H1 (cell line): ENCODE data around the gene CCBE1.

Experiments used
- ATF2 ChIP-seq: IDR thresholded peaks from 2 replicates; pipeline ENCODE4 v1.6.1; 2012; ENCODE audit warnings: low read length, inconsistent platforms
- ATF3 ChIP-seq: IDR thresholded peaks from 2 replicates; pipeline ENCODE4 v1.6.1; 2011; ENCODE audit warnings: low read depth, mild to moderate bottlenecking, low read length; ENCODE audit not compliant: insufficient read depth
- BACH1 ChIP-seq: IDR thresholded peaks from 2 replicates; pipeline ENCODE4 v1.6.1; 2012; ENCODE audit warnings: low read length, improper control_type of control experiment
- CHD1 ChIP-seq: IDR thresholded peaks from 2 replicates; pipeline ENCODE4 v1.6.1; 2012; ENCODE audit warnings: low read depth, low read length, improper control_type of control experiment
- CTCF ChIP-seq, 3 experiments: IDR thresholded peaks; 1 replicate in 2 of 3; 2 replicates in 1 of 3; pipeline versions ENCODE4 v1.5.1 to v1.6.1; 2011; ENCODE audit warnings: low read length in 3 of 3, mild to moderate bottlenecking in 3 of 3, inconsistent platforms in 2 of 3, low read depth in 1 of 3, moderate library complexity in 1 of 3; ENCODE audit not compliant: insufficient read depth in 1 of 3; ENCODE audit errors: control extremely low read depth in 1 of 3
- EP300 ChIP-seq, 2 experiments: IDR thresholded peaks; 1 replicate in 1 of 2; 2 replicates in 1 of 2; pipeline ENCODE4 v1.6.1; 2011 to 2012; ENCODE audit warnings: low read depth in 2 of 2, low read length in 2 of 2, mild to moderate bottlenecking in 2 of 2, borderline replicate concordance in 1 of 2, inconsistent platforms in 1 of 2, moderate library complexity in 1 of 2
- EZH2 ChIP-seq: fragments of 200-600 bp; sonication (generic); IDR thresholded peaks from 2 replicates; pipeline ENCODE4 v1.7.1; 2012; ENCODE audit warnings: low read depth, mild to moderate bottlenecking, moderate library complexity, low read length, inconsistent platforms; ENCODE audit not compliant: severe bottlenecking
- GABPA ChIP-seq: IDR thresholded peaks from 2 replicates; pipeline ENCODE4 v1.6.1; 2011; ENCODE audit warnings: mild to moderate bottlenecking, low read length, moderate library complexity, borderline replicate concordance; ENCODE audit not compliant: insufficient read depth
- POLR2A ChIP-seq, 2 experiments: IDR thresholded peaks; 1 replicate in 1 of 2; 2 replicates in 1 of 2; pipeline ENCODE4 v1.6.1; 2011; ENCODE audit warnings: low read depth in 2 of 2, low read length in 2 of 2, mild to moderate bottlenecking in 2 of 2; ENCODE audit errors: control extremely low read depth in 1 of 2
- RAD21 ChIP-seq, 2 experiments: IDR thresholded peaks in 1 of 2; conservative IDR thresholded peaks in 1 of 2; 2 replicates each; pipeline ENCODE4 v1.6.1; 2011; ENCODE audit warnings: low read depth in 2 of 2, low read length in 2 of 2, improper control_type of control experiment in 1 of 2, inconsistent platforms in 1 of 2, mild to moderate bottlenecking in 1 of 2, moderate library complexity in 1 of 2
- SIN3A ChIP-seq, 2 experiments: IDR thresholded peaks in 1 of 2; conservative IDR thresholded peaks in 1 of 2; 2 replicates each; pipeline ENCODE4 v1.6.1; 2011 to 2012; ENCODE audit warnings: low read length in 2 of 2, improper control_type of control experiment in 1 of 2, low read depth in 1 of 2, mild to moderate bottlenecking in 1 of 2
- SP1 ChIP-seq: IDR thresholded peaks from 2 replicates; pipeline ENCODE4 v1.6.1; 2011; ENCODE audit warnings: low read depth, low read length
- SUZ12 ChIP-seq: fragments of 200-600 bp; sonication (generic); IDR thresholded peaks from 2 replicates; pipeline ENCODE4 v1.6.1; 2012; ENCODE audit warnings: mild to moderate bottlenecking, inconsistent platforms, low read length, moderate library complexity, mixed read lengths

- TF ChIP-seq POLR2A (IDR thresholded peaks at IDR 0.05; ENCODE audit: control extremely low read depth in 1 of 2, low read depth in 2 of 2, low read length in 2 of 2), result no peak
- no peak for TF ChIP-seq CTCF (IDR thresholded peaks at IDR 0.05; ENCODE audit: control extremely low read depth in 1 of 3, insufficient read depth in 1 of 3, low read depth in 1 of 3, low read length in 3 of 3)
- TF ChIP-seq RAD21 (IDR thresholded peaks at IDR 0.05 in 1 of 2, conservative IDR thresholded peaks at IDR 0.05 in 1 of 2; ENCODE audit: low read depth in 2 of 2, low read length in 2 of 2), result no peak
- TF ChIP-seq BACH1, result no peak
- no peak for TF ChIP-seq SP1
- TF ChIP-seq ATF3, result no peak
- TF ChIP-seq SUZ12, result no peak
- TF ChIP-seq EZH2, result no peak
- no peak for TF ChIP-seq ATF2
- no peak for TF ChIP-seq SIN3A (conservative IDR thresholded peaks at IDR 0.05 in 1 of 2, IDR thresholded peaks at IDR 0.05 in 1 of 2; ENCODE audit: low read depth in 1 of 2, low read length in 2 of 2)
- TF ChIP-seq GABPA, result no peak
- no peak for TF ChIP-seq EP300 (IDR thresholded peaks at IDR 0.05; ENCODE audit: borderline replicate concordance in 1 of 2, low read depth in 2 of 2, low read length in 2 of 2)
- TF ChIP-seq CHD1, result no peak
Observed at GRCh38 chr18:59484561-59485328, 212.5 kb downstream of the CCBE1 start.
